ENCODE data around the gene RRM2. TPM values are rescaled to one million over a fixed set of nuclear protein-coding genes. Genes with fewer than 3 reads are reported as not detected.
A peak's percentile ranks its signal among the peaks of the same experiment; 100 is the strongest.

RRM2 gene
- total RNA-seq, 1 donor = 45.8 TPM

DNA sequence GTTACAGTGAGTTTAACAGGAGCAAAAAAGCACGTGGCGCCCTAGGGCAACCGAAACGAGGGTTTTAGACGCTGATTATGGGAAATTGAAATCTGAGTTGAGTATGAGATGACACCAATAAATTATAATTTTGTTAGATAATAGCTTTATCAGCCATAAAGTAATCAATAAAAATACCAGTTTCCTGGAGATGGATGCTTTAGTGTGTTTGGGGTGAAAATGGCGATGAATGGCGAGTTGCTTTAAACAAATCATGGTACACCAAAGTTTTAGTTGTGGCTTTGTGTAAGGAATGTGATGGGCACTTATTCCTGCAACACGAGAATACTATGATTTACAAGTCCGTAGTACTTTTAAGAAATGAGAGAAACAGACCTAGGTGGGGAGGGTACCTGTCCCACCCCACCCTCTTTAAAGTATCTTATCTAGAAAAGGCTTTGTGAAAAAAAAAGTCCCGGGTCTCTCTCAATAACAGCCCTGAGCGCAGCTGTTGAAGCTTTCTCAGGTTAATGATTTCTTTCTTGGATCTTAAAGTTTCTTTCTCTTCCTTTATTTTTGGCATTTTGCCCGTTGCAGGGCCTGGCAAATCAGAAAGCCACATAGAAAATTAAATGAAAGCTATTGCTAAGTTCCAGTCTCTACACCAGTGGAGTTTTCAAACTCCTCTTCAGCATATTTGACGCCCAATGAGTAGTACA, 1.5 kb upstream of the RRM2 start:
- TF ChIP-seq CTCF (IDR thresholded peaks at IDR 0.05; ENCODE audit: insufficient read depth, low read depth, low read length) = no peak
- H3K4me3 ChIP-seq (ENCODE audit: low read depth, low read length) = peak overlapping the region; percentile 81
- DNase-seq (ENCODE audit: low read depth) = no peak

- TF ChIP-seq CTCF (IDR thresholded peaks at IDR 0.05; ENCODE audit: insufficient read depth, low read depth, low read length) = no peak
- H3K4me3 ChIP-seq (ENCODE audit: low read depth, low read length) = peak overlapping the region; percentile 81
- no peak for DNase-seq (ENCODE audit: low read depth)
Observed at GRCh38 chr2:10123281-10123680, 742 bp downstream of the RRM2 start.

- peak; percentile 57 for TF ChIP-seq CTCF (IDR thresholded peaks at IDR 0.05; ENCODE audit: insufficient read depth, low read depth, low read length)
- peak overlapping the region; percentile 81 for H3K4me3 ChIP-seq (ENCODE audit: low read depth, low read length)
- DNase-seq (ENCODE audit: low read depth) = peak; percentile 85
Observed at GRCh38 chr2:10124538-10125045, 2.1 kb downstream of the RRM2 start.

DNA sequence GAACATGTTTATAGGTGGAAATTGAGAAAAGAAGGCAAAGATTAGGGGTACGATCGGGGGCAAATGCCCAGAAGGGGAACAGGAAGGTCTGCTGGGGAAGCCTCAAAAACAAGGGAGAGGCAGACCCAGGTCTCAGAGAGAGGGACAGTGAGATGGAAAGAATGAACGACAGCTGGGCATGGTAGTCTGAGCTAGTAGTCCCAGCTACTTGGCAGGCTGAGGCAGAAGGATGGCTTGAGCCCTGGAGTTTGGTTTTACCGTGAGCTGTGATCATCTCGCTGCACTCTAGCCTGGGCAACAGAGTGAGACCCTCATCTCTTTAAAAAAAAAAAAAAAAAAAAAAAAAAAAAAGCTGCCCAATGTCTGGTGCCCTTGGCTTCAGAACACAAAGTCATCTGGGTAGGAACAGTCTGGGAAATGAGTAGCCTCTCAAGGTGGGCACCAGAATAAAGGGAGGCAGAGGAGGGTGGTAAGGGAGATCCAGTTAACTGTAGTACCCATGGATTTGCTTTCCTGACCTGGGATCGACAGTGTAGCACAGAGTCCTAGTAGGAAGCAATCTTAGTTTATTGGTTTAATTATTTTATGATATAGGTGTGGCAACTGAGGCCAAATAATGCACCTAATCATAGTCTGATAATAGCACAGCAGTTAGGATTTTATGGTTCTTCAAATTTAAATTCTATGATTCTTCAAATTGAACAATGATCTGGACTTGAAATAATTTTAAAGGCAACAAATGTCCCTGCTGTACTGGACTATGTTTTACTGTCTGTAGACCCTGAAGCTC, 3.5 kb downstream of the RRM2 start:
- TF ChIP-seq CTCF (IDR thresholded peaks at IDR 0.05; ENCODE audit: insufficient read depth, low read depth, low read length) = no peak
- DNase-seq (ENCODE audit: low read depth) = no peak
- H3K4me3 ChIP-seq (ENCODE audit: low read depth, low read length) = no peak overlapping the region

DNA sequence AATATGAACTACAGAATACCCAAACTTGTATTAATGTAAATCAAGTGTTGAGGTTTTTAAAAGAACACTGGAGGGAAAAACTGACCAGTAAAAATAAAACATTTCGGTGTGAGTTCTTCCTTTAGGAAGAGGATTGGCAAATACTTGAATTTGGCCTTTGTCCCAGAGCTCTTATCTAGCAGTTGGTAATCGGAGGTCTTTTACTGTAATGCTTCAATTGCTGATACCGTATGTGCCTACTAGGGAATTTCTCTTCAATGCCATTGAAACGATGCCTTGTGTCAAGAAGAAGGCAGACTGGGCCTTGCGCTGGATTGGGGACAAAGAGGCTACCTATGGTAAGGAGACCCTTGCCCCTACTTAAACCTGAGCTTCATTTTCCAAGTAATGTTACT, 4.1 kb downstream of the RRM2 start:
- peak; percentile 85 for DNase-seq (ENCODE audit: low read depth)
- H3K4me3 ChIP-seq (ENCODE audit: low read depth, low read length) = no peak overlapping the region
- TF ChIP-seq CTCF (IDR thresholded peaks at IDR 0.05; ENCODE audit: insufficient read depth, low read depth, low read length) = no peak

GRCh38 chr2:10128420-10128819, 5.9 kb downstream of the RRM2 start:
- DNase-seq (ENCODE audit: low read depth) = no peak
- TF ChIP-seq CTCF (IDR thresholded peaks at IDR 0.05; ENCODE audit: insufficient read depth, low read depth, low read length) = no peak

More at GRCh38 chr2:10128420-10128819, 5.9 kb downstream of the RRM2 start:
- H3K4me3 ChIP-seq (ENCODE audit: low read depth, low read length) = no peak overlapping the region

Measured in fibroblast of villous mesenchyme (primary cell).